Fibroblast of lung (primary cell): Measurements from ENCODE around the gene DES. TPM values are rescaled to one million over a fixed set of nuclear protein-coding genes. Genes with fewer than 3 reads are reported as not detected.

Experiments
- DNase-seq, 2 donors: peaks; one replicate each; pipeline versions ENCODE4 v3.0.0 to v3.0.0-alpha.2; 2010; ENCODE audit warnings: low read depth in 2 of 2
- H2AFZ ChIP-seq: 2 replicates; pipeline ENCODE4 v1.5.1; 2012; ENCODE audit warnings: low read length, control low read depth, inconsistent platforms
- H3K27ac ChIP-seq: 2 replicates; pipeline ENCODE4 v1.5.1; 2011; ENCODE audit warnings: low read length, control low read depth; ENCODE audit not compliant: insufficient read depth
- H3K27me3 ChIP-seq: 2 replicates; pipeline ENCODE4 v1.5.1; 2011; ENCODE audit warnings: mild to moderate bottlenecking, low read length; ENCODE audit not compliant: control insufficient read depth, insufficient read depth
- H3K36me3 ChIP-seq: 2 replicates; pipeline ENCODE4 v1.5.1; 2011; ENCODE audit warnings: low read length; ENCODE audit not compliant: control insufficient read depth, insufficient read depth
- H3K4me1 ChIP-seq: 2 replicates; pipeline ENCODE4 v1.5.1; 2011; ENCODE audit warnings: low read length; ENCODE audit not compliant: control insufficient read depth, insufficient read depth; ENCODE audit errors: extremely low read depth
- H3K4me2 ChIP-seq: 2 replicates; pipeline ENCODE4 v1.5.1; 2011; ENCODE audit warnings: low read length, control low read depth; ENCODE audit not compliant: insufficient read depth; ENCODE audit errors: extremely low read depth
- H3K4me3 ChIP-seq, 4 experiments: fragments of 200-600 bp in 1 of 4; sonication (generic) in 1 of 4; replicated peaks in 1 of 4; 2 replicates each; pipeline ENCODE4 v1.5.1; 2011 to 2016; ENCODE audit warnings: low read length in 4 of 4, low read depth in 3 of 4, mild to moderate bottlenecking in 3 of 4, control low read depth in 2 of 4, inconsistent platforms in 1 of 4, mixed read lengths in 1 of 4; ENCODE audit not compliant: insufficient read depth in 1 of 4; ENCODE audit errors: control extremely low read depth in 1 of 4
- H3K79me2 ChIP-seq: 2 replicates; pipeline ENCODE4 v1.5.1; 2012; ENCODE audit warnings: mild to moderate bottlenecking, low read length, inconsistent platforms; ENCODE audit not compliant: control insufficient read depth, insufficient read depth
- H3K9ac ChIP-seq: 2 replicates; pipeline ENCODE4 v1.5.1; 2011; ENCODE audit warnings: mild to moderate bottlenecking, low read length, control low read depth; ENCODE audit not compliant: insufficient read depth
- H3K9me3 ChIP-seq: 2 replicates; pipeline ENCODE4 v1.5.1; 2012; ENCODE audit warnings: low read depth, low read length; ENCODE audit not compliant: control insufficient read depth, insufficient read depth
- H4K20me1 ChIP-seq: 2 replicates; pipeline ENCODE4 v1.5.1; 2011; ENCODE audit warnings: low read length; ENCODE audit not compliant: control insufficient read depth, insufficient read depth; ENCODE audit errors: extremely low read depth
- EZH2 ChIP-seq: IDR thresholded peaks from 2 replicates; pipeline ENCODE4 v1.5.1; 2012; ENCODE audit warnings: low read length, control low read depth, mild to moderate bottlenecking; ENCODE audit errors: missing control alignments
- polyA plus RNA-seq, 2 donors: library from polyadenylated mRNA; depleted of rRNA in 1 of 2; stranded (reverse) in 1 of 2; unstranded in 1 of 2; fragments of >200 nt; gene quantifications; 2 replicates each; pipeline ENCODE4 v1.2.1, GENCODE V29; 2011 to 2012; ENCODE audit warnings: missing spikeins in 1 of 2
- total RNA-seq: library from RNA; depleted of rRNA; stranded (reverse); fragments of >200 nt; gene quantifications from 2 replicates; pipeline ENCODE4 v1.2.1, GENCODE V29; 2014
- TF ChIP-seq, protein P1 (sequence below), 2 donors: IDR thresholded peaks in 1 of 2; conservative IDR thresholded peaks in 1 of 2; 1 replicate in 1 of 2; 2 replicates in 1 of 2; pipeline ENCODE4 v1.5.1; 2011 to 2012; ENCODE audit warnings: low read length in 2 of 2, control low read depth in 1 of 2, inconsistent platforms in 1 of 2, low read depth in 1 of 2, mild to moderate bottlenecking in 1 of 2

The DES gene
- total and polyA plus RNA-seq, 2 donors (not counting 1 experiment from before 2014, with no cell fraction given), result 11.0 to 34.7 TPM

DNA sequence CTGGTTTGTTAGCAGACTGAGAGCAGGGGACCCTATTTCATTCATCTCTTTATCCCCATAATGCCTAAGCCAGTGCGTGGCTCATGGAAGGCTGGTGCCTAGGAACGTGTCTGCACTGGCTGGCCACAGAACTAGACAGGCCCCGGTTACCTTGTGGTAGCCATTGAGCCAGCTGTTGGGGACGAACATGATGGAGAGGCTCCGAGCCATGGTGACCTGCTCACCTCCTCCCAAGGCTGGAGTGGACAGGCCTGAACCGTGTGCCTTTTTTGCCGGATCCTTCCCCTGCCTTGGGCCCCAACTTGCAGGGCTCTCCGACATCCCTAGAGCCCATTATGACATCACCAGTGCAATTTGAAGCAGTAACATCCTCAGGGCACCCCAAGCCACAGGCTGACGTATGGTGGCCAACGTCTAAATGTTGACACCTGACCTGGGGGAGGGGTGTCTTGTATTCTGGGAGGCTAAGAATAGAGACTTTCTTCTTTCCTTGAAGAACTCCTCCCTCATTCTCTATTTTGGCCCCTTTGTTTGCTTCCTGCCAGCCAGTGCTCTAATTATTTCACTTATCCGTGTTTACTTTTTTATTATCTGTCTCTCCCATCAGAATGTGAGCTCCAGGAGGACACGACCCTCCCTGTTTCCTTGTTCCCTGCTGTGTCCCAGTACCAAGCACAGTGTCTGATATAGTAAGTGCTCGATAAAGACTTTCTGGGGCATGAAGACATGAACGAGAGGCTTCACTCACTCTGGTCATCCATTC lies 18.3 kb upstream of the DES start:
- Histone ChIP-seq H3K4me2 (no peak overlapping the region), H3K79me2 (no peaks in the 10 kb centered on the region), H3K4me3 (no peak overlapping the region), H3K9me3 (no peaks in the 10 kb centered on the region), H3K27ac (no peak overlapping the region), H3K27me3 (no peaks in the 10 kb centered on the region), H3K4me1 (peaks cover 5% of the 10 kb centered on the region), H4K20me1 (no peaks in the 10 kb centered on the region), H2AFZ (no peak overlapping the region), H3K9ac (no peak overlapping the region), H3K36me3 (no peaks in the 10 kb centered on the region)
- no peak for TF ChIP-seq EZH2
- TF ChIP-seq, protein P1, sequence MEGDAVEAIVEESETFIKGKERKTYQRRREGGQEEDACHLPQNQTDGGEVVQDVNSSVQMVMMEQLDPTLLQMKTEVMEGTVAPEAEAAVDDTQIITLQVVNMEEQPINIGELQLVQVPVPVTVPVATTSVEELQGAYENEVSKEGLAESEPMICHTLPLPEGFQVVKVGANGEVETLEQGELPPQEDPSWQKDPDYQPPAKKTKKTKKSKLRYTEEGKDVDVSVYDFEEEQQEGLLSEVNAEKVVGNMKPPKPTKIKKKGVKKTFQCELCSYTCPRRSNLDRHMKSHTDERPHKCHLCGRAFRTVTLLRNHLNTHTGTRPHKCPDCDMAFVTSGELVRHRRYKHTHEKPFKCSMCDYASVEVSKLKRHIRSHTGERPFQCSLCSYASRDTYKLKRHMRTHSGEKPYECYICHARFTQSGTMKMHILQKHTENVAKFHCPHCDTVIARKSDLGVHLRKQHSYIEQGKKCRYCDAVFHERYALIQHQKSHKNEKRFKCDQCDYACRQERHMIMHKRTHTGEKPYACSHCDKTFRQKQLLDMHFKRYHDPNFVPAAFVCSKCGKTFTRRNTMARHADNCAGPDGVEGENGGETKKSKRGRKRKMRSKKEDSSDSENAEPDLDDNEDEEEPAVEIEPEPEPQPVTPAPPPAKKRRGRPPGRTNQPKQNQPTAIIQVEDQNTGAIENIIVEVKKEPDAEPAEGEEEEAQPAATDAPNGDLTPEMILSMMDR (conservative IDR thresholded peaks at IDR 0.05 in 1 of 2, IDR thresholded peaks at IDR 0.05 in 1 of 2; ENCODE audit: low read depth in 1 of 2, low read length in 2 of 2), result no peak
- DNase-seq, result no peak

DNA sequence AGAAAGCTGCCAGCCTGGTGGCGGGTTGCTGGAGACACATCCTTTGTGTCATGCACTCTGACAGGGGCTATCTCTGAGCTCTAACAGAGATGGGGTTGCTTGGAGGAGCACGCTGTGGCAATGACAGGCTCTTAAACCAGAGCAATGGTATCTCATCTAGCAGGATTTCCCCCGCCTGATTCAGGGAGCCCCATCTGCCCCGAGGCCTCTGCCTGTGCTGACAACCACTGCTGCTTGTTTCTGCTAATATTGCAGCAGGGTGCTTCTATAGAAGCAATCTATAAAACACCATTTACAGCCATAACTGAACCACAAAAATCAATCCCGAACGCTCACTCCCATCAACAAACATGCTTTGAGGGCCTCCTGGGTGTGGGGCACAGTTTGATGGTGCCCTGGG lies 17.6 kb upstream of the DES start:
- H3K4me1 ChIP-seq, result peaks cover 5% of the 10 kb centered on the region
- H3K4me2 ChIP-seq, result no peak overlapping the region
- no peaks in the 10 kb centered on the region for H3K9me3 ChIP-seq
- H3K79me2 ChIP-seq, result no peaks in the 10 kb centered on the region
- no peak for DNase-seq
- H2AFZ ChIP-seq, result no peak overlapping the region
- H3K27ac ChIP-seq, result no peak overlapping the region
- no peaks in the 10 kb centered on the region for H3K27me3 ChIP-seq
- H3K36me3 ChIP-seq, result no peaks in the 10 kb centered on the region
- TF ChIP-seq EZH2, result no peak
- TF ChIP-seq, protein P1 (conservative IDR thresholded peaks at IDR 0.05 in 1 of 2, IDR thresholded peaks at IDR 0.05 in 1 of 2; ENCODE audit: low read depth in 1 of 2, low read length in 2 of 2), result no peak
- no peak overlapping the region for H3K9ac ChIP-seq
- H3K4me3 ChIP-seq, result no peak overlapping the region
- H4K20me1 ChIP-seq, result no peaks in the 10 kb centered on the region

DNA sequence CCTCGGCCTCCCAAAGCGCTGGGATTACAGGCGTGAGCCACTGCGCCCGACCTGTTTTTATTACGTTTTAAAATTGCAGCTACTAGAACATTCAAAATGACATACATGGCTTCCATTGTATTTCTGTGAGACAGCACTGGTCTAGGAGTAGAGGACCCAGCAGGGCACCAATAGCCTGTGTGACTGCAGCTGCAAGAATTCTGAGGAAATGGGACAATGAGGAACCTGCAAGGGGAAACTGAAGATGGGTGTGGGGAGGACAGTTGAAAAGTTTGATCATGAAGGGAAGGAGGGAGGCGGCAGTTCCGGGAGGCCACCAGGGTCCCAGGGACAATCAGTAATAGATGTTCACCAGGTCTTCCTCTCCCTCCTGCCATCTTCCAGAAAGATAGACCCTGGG lies 16.6 kb upstream of the DES start:
- Histone ChIP-seq H4K20me1 (no peaks in the 10 kb centered on the region), H3K79me2 (no peaks in the 10 kb centered on the region), H2AFZ (no peak overlapping the region), H3K4me3 (no peak overlapping the region), H3K27ac (no peak overlapping the region), H3K9ac (no peak overlapping the region), H3K36me3 (no peaks in the 10 kb centered on the region), H3K27me3 (no peaks in the 10 kb centered on the region), H3K4me2 (no peak overlapping the region), H3K9me3 (no peaks in the 10 kb centered on the region), H3K4me1 (peaks cover 11% of the 10 kb centered on the region)
- DNase-seq, result no peak
- TF ChIP-seq, protein P1 (conservative IDR thresholded peaks at IDR 0.05 in 1 of 2, IDR thresholded peaks at IDR 0.05 in 1 of 2; ENCODE audit: low read depth in 1 of 2, low read length in 2 of 2), result no peak
- no peak for TF ChIP-seq EZH2
